CD8-positive, alpha-beta memory T cell (primary cell): Measurements from ENCODE around the gene ARHGAP35. TPM values are rescaled to one million over a fixed set of nuclear protein-coding genes. Genes with fewer than 3 reads are reported as not detected.
"Not testable (repeated sequence)": the region's sequence is repeated elsewhere in the genome, so short reads cannot be mapped to it uniquely, and the experiment has no call there.

Source experiments
- CTCF ChIA-PET: fragments of 350-600 bp; sonication (Branson Sonifier 250); formaldehyde crosslinking; loops from one replicate; lab custom pipeline; 2021; ENCODE audit warnings: antibody characterized with exemption; lab: Charles Lee
- POLR2A ChIA-PET: fragments of 350-600 bp; sonication (Branson Sonifier 250); formaldehyde crosslinking; loops from one replicate; lab custom pipeline; 2021; ENCODE audit warnings: antibody characterized with exemption; lab: Charles Lee
- DNase-seq, 5 donors: peaks; one replicate each; pipeline versions ENCODE4 v3.0.0 to v3.0.0-alpha.2; 2020 to 2022; ENCODE audit warnings: mixed read lengths in 1 of 5
- H3K27ac ChIP-seq: one replicate; pipeline ENCODE4 v1.7.0; 2013; ENCODE audit warnings: low read depth, mild to moderate bottlenecking, low read length, moderate library complexity
- H3K27me3 ChIP-seq: 2 replicates; pipeline ENCODE4 v1.7.0; 2013; ENCODE audit warnings: low read length, mild to moderate bottlenecking; ENCODE audit not compliant: insufficient read depth, poor library complexity, severe bottlenecking
- H3K36me3 ChIP-seq: 2 replicates; pipeline ENCODE4 v1.7.0; 2013; ENCODE audit warnings: mild to moderate bottlenecking, low read length, moderate library complexity; ENCODE audit not compliant: insufficient read depth
- H3K4me1 ChIP-seq: 2 replicates; pipeline ENCODE4 v1.7.0; 2013; ENCODE audit warnings: mild to moderate bottlenecking, low read length, moderate library complexity; ENCODE audit not compliant: insufficient read depth
- H3K4me3 ChIP-seq: 2 replicates; pipeline ENCODE4 v1.7.0; 2013; ENCODE audit warnings: mild to moderate bottlenecking, low read length
- H3K9me3 ChIP-seq: 2 replicates; pipeline ENCODE4 v1.7.0; 2013; ENCODE audit warnings: mild to moderate bottlenecking, low read length
- H3K27ac Mint-ChIP-seq, 8 donors: one replicate each; pipeline ENCODE4 v1.8.0; 2020 to 2021; ENCODE audit warnings: mixed read lengths in 8 of 8, mild to moderate bottlenecking in 6 of 8, inconsistent platforms in 3 of 8, moderate library complexity in 3 of 8
- H3K27me3 Mint-ChIP-seq, 2 donors: one replicate each; pipeline ENCODE4 v1.8.0; 2020 to 2021; ENCODE audit warnings: mixed read lengths in 2 of 2, mild to moderate bottlenecking in 1 of 2, moderate library complexity in 1 of 2
- H3K36me3 Mint-ChIP-seq, 3 donors: one replicate each; pipeline ENCODE4 v1.8.0; 2020 to 2021; ENCODE audit warnings: mixed read lengths in 3 of 3, inconsistent platforms in 1 of 3, mild to moderate bottlenecking in 1 of 3
- H3K4me1 Mint-ChIP-seq, 3 donors: one replicate each; pipeline ENCODE4 v1.8.0; 2020 to 2021; ENCODE audit warnings: mixed read lengths in 3 of 3, inconsistent platforms in 1 of 3, mild to moderate bottlenecking in 1 of 3
- H3K4me3 Mint-ChIP-seq, 7 donors: one replicate each; pipeline ENCODE4 v1.8.0; 2020 to 2021; ENCODE audit warnings: mixed read lengths in 7 of 7, mild to moderate bottlenecking in 6 of 7, moderate library complexity in 4 of 7, inconsistent platforms in 2 of 7
- H3K9me3 Mint-ChIP-seq, 5 donors: one replicate each; pipeline ENCODE4 v1.8.0; 2020 to 2022; ENCODE audit warnings: mixed read lengths in 5 of 5, mild to moderate bottlenecking in 3 of 5, moderate library complexity in 2 of 5, inconsistent platforms in 1 of 5
- polyA plus RNA-seq: library from polyadenylated mRNA; unstranded; fragments of 300-500 nt; fragmentation: Illumina TruSeq; gene quantifications from one replicate; pipeline ENCODE4 v1.2.3, GENCODE V29; 2021
- total RNA-seq, 2 experiments: library from RNA; stranded (reverse); gene quantifications; one replicate each; pipeline ENCODE4 v1.2.3, GENCODE V29; 2021

ARHGAP35 gene
- total and polyA plus RNA-seq, 3 experiments from 2014 or later = 12.2 to 27.3 (median 26.7) TPM

- Histone ChIP-seq H3K9me3 (no peaks in the 10 kb centered on the region), H3K27ac (no peak overlapping the region), H3K36me3 (no peaks in the 10 kb centered on the region), H3K27me3 (no peaks in the 10 kb centered on the region), H3K4me3 (no peak overlapping the region), H3K4me1 (no peaks in the 10 kb centered on the region)
- Mint-ChIP-seq H3K4me1 (peaks cover 13 to 40% (median 26%) of the 10 kb centered on the region in 3 donors), H3K9me3 (no peaks in the 10 kb centered on the region), H3K4me3 (no peak overlapping the region), H3K27me3 (no peaks in the 10 kb centered on the region), H3K36me3 (peaks cover 0 to 20% (median 0%) of the 10 kb centered on the region in 3 donors), H3K27ac (peak overlapping the region in 3 of 8 donors; percentile 46 to 58 (median 47))
- CTCF ChIA-PET = no interaction called here
- POLR2A ChIA-PET = no interaction called here
- DNase-seq = no peak
Observed at GRCh38 chr19:46875657-46876056, 14.9 kb downstream of the ARHGAP35 start.

DNA sequence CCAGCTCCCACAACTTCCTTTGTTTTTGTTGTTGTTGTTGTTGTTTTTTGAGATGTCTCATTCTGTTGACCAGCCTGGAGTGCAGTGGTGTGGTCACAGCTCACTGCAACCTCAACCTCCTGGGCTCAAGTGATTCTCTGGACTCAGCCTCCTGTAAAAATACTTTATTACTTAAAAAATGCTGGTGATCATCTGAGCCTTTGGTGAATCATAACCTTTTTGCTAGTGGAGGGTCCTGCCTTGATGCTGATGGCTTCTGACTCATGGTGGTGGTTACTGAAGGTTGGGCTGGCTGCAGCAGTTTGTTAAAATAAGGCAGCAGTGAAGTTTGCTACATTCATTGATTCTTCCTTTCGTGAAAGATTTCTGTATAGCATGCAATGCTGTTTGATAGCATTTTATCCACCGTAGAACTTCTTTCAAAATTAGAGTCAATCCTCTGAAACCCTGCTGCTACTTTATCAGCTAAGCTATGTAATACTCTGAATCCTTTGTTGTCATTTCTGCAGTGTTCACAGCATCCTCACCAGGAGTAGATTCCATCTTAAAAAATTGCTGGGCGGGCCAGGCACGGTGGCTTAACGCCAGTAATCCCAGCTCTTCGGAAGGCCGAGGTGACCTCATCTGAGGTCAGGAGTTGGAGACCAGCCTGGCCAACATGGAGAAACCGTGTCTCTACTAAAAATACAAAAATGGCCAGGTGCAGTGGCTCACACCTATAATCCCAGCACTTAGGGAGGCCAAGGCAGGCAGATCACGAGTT is 18.0 kb downstream of the ARHGAP35 start:
- Histone ChIP-seq H3K4me3 (no peak overlapping the region), H3K27me3 (no peaks in the 10 kb centered on the region), H3K4me1 (no peaks in the 10 kb centered on the region), H3K27ac (no peak overlapping the region), H3K9me3 (no peaks in the 10 kb centered on the region), H3K36me3 (no peaks in the 10 kb centered on the region)
- no peaks in the 10 kb centered on the region for H3K9me3 Mint-ChIP-seq
- no peak for DNase-seq
- H3K27ac Mint-ChIP-seq = peak overlapping the region in 1 of 8 donors; percentile 54
- CTCF ChIA-PET = interaction anchor here (0.6 to 1.3 kb wide), 3 partner anchors 21 to 143 kb away, joined by 3 read pairs; no protein-coding TSS in a partner anchor
- POLR2A ChIA-PET = interaction anchor here (0.7 kb wide), 1 partner anchor 791 kb away, joined by 5 read pairs; no protein-coding TSS in a partner anchor
- peaks cover 16 to 41% (median 33%) of the 10 kb centered on the region in 3 donors for H3K4me1 Mint-ChIP-seq
- peaks cover 0 to 2% of the 10 kb centered on the region in 2 donors for H3K27me3 Mint-ChIP-seq
- no peak overlapping the region for H3K4me3 Mint-ChIP-seq
- peaks cover 0 to 21% (median 0%) of the 10 kb centered on the region in 3 donors for H3K36me3 Mint-ChIP-seq

- no peak overlapping the region for H3K4me3 ChIP-seq
- H3K27ac Mint-ChIP-seq = no peak overlapping the region
- H3K27me3 ChIP-seq = no peaks in the 10 kb centered on the region
- H3K4me3 Mint-ChIP-seq = peak overlapping the region in 1 of 7 donors; percentile 48
- no peaks in the 10 kb centered on the region for H3K9me3 Mint-ChIP-seq
- H3K36me3 ChIP-seq = no peaks in the 10 kb centered on the region
- POLR2A ChIA-PET = no interaction called here
- peaks cover 0 to 2% of the 10 kb centered on the region in 2 donors for H3K27me3 Mint-ChIP-seq
- peaks cover 0 to 16% (median 0%) of the 10 kb centered on the region in 3 donors for H3K36me3 Mint-ChIP-seq
- CTCF ChIA-PET = no interaction called here
- no peaks in the 10 kb centered on the region for H3K4me1 ChIP-seq
- no peak for DNase-seq
- no peak overlapping the region for H3K27ac ChIP-seq
- H3K9me3 ChIP-seq = no peaks in the 10 kb centered on the region
- H3K4me1 Mint-ChIP-seq = peaks cover 18 to 50% (median 34%) of the 10 kb centered on the region in 3 donors
Observed at GRCh38 chr19:46880431-46880830, 19.6 kb downstream of the ARHGAP35 start.

DNA sequence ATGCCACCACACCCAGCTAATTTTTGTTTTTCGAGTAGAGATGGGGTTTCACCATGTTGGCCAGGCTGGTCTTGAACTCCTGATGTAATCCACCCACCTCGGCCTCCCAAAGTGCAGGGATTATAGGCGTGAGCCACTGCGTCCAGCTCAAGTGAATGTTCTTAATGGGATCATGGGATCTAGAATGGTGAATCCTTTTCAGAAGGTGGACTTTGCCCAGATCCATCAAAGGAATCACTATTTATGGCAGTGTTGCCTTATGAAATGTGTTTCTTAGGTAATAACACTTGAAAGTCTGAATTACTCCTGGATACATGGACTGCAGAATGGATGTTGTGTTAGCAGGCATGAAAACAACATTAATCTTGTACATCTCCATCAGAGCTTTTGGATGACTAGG is 20.3 kb downstream of the ARHGAP35 start:
- Histone ChIP-seq H3K36me3 (no peaks in the 10 kb centered on the region), H3K4me3 (no peak overlapping the region), H3K27ac (no peak overlapping the region), H3K9me3 (no peaks in the 10 kb centered on the region), H3K4me1 (no peaks in the 10 kb centered on the region), H3K27me3 (no peaks in the 10 kb centered on the region)
- Mint-ChIP-seq H3K4me1 (peaks cover 18 to 50% (median 36%) of the 10 kb centered on the region in 3 donors), H3K9me3 (no peaks in the 10 kb centered on the region), H3K4me3 (no peak overlapping the region), H3K27me3 (peaks cover 0 to 2% of the 10 kb centered on the region in 2 donors), H3K36me3 (peaks cover 0 to 12% (median 0%) of the 10 kb centered on the region in 3 donors), H3K27ac (peak overlapping the region in 2 of 8 donors; percentile 22 to 52)
- POLR2A ChIA-PET = no interaction called here
- DNase-seq = no peak
- CTCF ChIA-PET = interaction anchor here (1.4 kb wide), 1 partner anchor 132 kb away, joined by 4 read pairs; no protein-coding TSS in a partner anchor

DNA sequence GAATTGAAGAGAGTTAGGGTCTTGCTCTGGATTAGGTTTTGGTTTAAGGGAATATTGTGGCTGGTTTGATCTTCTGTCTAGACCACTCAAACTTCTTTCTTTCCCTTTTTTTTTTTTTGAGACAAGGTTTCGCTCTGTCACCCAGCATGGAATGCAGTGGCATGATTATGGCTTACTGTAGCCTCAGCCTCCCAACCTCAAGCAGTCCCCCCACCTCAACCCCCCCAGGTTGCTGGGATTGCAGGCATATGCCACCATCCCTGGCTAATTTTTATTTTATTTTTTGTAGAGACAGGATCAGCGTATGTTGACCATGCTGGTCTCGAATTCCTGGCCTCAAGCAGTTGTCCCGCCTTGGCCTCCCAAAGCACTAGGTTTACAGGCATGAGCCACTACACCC is 21.2 kb downstream of the ARHGAP35 start:
- H3K4me3 Mint-ChIP-seq = no peak overlapping the region
- Histone ChIP-seq H3K27me3 (no peaks in the 10 kb centered on the region), H3K4me3 (no peak overlapping the region), H3K9me3 (no peaks in the 10 kb centered on the region), H3K36me3 (no peaks in the 10 kb centered on the region), H3K27ac (no peak overlapping the region), H3K4me1 (no peaks in the 10 kb centered on the region)
- ChIA-PET POLR2A (no interaction called here), CTCF (interaction anchor here (1.4 kb wide), 1 partner anchor 131 kb away, joined by 4 read pairs; no protein-coding TSS in a partner anchor)
- H3K9me3 Mint-ChIP-seq = no peaks in the 10 kb centered on the region
- peaks cover 26 to 60% (median 45%) of the 10 kb centered on the region in 3 donors for H3K4me1 Mint-ChIP-seq
- H3K36me3 Mint-ChIP-seq = peaks cover 0 to 12% (median 0%) of the 10 kb centered on the region in 3 donors
- H3K27ac Mint-ChIP-seq = peak overlapping the region in 3 of 8 donors; percentile 4 to 36 (median 11)
- DNase-seq = no peak
- H3K27me3 Mint-ChIP-seq = peaks cover 0 to 2% of the 10 kb centered on the region in 2 donors

DNA sequence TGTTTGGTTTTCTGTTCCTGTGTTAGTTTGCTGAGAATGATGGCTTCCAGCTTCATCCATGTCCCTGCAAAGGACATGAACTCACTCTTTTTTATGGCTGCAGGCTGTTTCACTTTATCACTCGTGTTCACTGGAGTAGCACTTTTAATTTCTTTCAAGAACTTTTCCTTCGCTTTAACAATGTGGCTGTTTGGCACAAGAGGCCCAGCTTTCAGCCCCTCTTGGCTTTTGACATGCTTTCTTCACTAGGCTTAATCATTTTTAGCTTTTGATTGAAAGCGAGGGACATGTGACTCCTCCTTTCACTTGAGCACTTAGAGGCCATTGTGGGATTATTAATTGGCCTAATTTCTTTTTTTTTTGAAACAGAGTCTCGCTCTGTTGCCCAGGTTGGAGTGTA is 22.0 kb downstream of the ARHGAP35 start:
- H3K4me1 ChIP-seq, H3K27ac ChIP-seq, H3K4me3 ChIP-seq, H3K36me3 ChIP-seq, H3K27me3 ChIP-seq, POLR2A ChIA-PET, H3K4me3 Mint-ChIP-seq, H3K9me3 ChIP-seq, DNase-seq, H3K9me3 Mint-ChIP-seq, H3K27me3 Mint-ChIP-seq: not testable (repeated sequence)
- H3K4me1 Mint-ChIP-seq = peaks cover 31 to 65% (median 52%) of the 10 kb centered on the region in 3 donors
- peak overlapping the region in 1 of 8 donors; percentile 75 for H3K27ac Mint-ChIP-seq
- H3K36me3 Mint-ChIP-seq = peaks cover 0 to 15% (median 0%) of the 10 kb centered on the region in 3 donors
- CTCF ChIA-PET = interaction anchor here (1.1 kb wide), 1 partner anchor 42 kb away, joined by 3 read pairs; no protein-coding TSS in a partner anchor

DNA sequence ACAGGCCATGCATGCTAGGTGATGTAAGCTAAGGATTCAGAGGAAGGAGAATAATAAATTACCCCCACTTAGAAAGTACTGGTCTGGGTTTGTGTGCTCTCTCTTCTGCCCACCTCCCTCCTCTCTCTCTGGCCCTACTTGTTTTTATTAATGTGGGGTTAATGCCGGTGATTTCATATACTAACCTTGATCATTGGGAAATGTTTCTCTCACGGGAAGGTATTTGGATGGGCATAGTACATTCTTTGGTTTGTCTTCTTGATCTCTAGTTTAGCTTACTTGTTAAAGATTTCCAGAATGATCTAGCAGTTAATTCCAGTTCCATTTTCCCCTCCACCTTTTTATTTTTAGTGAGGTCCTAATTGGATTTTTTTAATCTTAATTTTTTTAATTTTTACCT is 24.6 kb downstream of the ARHGAP35 start:
- peaks cover 36 to 73% (median 65%) of the 10 kb centered on the region in 3 donors for H3K4me1 Mint-ChIP-seq
- Histone ChIP-seq H3K4me1 (peaks cover 6% of the 10 kb centered on the region), H3K4me3 (no peak overlapping the region), H3K27me3 (no peaks in the 10 kb centered on the region), H3K9me3 (no peaks in the 10 kb centered on the region), H3K27ac (no peak overlapping the region), H3K36me3 (no peaks in the 10 kb centered on the region)
- POLR2A ChIA-PET = no interaction called here
- H3K9me3 Mint-ChIP-seq = no peaks in the 10 kb centered on the region
- H3K27ac Mint-ChIP-seq = peak overlapping the region in 2 of 8 donors; percentile 2 to 43
- CTCF ChIA-PET = interaction anchor here (1.1 to 1.8 kb wide), 2 partner anchors 30 to 106 kb away, joined by 3 to 5 read pairs; no protein-coding TSS in a partner anchor
- H3K36me3 Mint-ChIP-seq = peaks cover 0 to 8% (median 0%) of the 10 kb centered on the region in 3 donors
- H3K4me3 Mint-ChIP-seq = no peak overlapping the region
- DNase-seq = no peak
- H3K27me3 Mint-ChIP-seq = peaks cover 0 to 2% of the 10 kb centered on the region in 2 donors
